GM18951 (cell line): ENCODE data around the gene PHB1.

Source experiments
- POLR2A ChIP-seq: IDR thresholded peaks from 4 replicates; pipeline ENCODE4 v1.6.1; 2011; ENCODE audit warnings: mild to moderate bottlenecking; ENCODE audit not compliant: insufficient read length, insufficient read depth; ENCODE audit errors: extremely low read depth
- in situ Hi-C: fragments of 300-500 bp; cut with MboI; formaldehyde crosslinking; loops from one replicate; pipeline ENCODE4 v1.12.0; 2022; ENCODE audit warnings: low sequenced_read_pairs, mixed read lengths, inconsistent platforms; ENCODE audit not compliant: unreplicated experiment

Gene PHB1

DNA sequence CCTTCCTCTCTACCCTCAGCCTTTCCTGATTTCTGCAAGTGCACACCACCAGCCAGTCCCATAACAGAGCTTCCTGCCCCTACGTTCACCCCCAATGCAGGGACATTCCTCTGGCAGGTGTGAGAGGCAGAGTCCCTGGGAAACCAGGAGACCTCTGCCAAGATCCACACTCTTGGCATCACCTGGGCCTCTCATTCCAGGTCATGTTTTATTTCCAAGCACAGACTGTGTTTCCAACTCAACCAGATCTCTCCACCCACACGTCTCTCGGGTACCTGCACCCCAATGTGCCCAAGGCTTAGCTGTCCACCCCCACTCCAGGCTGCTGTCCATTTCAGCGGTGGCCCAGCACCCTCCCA is 21.0 kb upstream of the PHB1 start:
- TF ChIP-seq POLR2A, result no peak
- in situ Hi-C loops, result loop anchor here (10.0 kb wide), 1 partner anchor 109 kb away; no protein-coding TSS in a partner anchor

DNA sequence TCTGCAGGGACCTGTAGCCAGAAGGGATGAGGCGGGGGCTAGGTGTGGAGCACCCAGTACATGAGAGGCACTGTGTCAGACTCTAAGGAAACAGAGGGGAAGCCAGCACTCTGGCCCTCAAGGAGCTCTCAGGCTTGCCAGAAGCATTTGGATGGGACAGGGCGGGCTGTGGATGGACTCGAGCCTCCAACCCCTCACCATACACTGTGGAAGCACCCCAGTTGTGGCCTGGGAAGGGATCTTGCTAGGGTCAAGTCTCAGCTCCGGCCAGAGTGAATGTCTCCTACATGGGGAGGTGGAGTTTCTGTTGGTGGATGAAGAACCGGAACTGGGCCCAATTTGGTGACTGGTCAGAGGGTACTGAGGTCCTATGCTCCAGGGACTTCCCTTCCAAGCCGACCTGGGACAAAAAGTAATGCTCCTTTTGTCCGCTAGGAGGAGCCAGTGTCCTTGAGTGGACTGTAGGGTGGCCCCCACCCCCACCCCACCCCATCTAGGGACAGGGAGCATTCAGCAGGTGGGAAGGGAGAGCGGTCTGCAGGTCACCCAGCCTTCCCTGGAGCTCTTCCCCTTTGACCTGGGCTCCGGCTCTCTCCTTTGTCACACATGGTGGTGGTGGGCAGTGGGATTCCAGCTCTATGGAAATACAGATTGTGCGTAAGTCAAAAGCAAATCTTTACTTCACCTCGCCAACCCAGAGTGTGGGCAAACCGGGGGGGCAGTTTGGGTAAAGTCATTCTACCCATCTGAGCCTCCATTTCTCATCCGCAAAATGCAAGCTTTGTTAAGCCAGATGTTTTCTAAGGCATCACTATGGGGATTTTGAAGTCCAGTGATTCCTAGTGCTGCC is 20.4 kb upstream of the PHB1 start:
- in situ Hi-C loops, result loop anchor here (10.0 kb wide), 1 partner anchor 110 kb away; no protein-coding TSS in a partner anchor
- no peak for TF ChIP-seq POLR2A

DNA sequence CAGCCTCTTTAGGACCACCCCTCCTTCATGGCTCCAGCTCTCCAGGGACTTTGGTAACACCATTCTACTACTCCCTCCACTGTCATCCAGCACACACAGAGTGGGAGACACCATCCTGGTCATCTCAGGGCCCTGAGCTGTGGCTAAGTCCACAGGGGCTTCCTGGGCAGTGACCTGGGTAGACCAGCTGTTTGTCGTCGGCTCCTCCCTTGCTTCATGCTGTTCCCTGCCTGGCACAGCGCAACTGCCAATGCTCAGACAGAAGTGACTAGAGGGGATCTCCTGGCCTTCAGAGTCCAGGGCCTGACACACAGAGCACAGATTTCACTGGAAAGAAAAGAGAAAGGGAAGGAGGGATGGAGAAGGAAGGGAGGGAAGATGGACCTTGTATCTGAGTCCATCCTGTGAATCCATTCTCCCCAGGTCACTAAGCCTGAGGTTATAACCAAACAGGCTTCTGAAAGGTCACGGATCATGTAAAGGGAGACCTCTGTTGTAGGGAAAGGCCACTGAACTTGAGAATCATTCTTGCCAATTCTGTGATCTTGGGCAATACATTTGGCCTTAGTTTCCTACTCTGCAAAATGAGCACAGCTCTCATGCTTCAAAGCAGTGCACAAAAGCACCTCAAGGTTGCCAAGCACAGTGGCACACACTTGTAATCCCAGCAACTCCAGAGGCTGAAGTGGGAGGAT is 18.5 kb upstream of the PHB1 start:
- TF ChIP-seq POLR2A, result no peak
- in situ Hi-C loops, result loop anchor here (10.0 kb wide), 1 partner anchor 112 kb away; no protein-coding TSS in a partner anchor

- TF ChIP-seq POLR2A, result no peak
- in situ Hi-C loops, result loop anchor here (10.0 kb wide), 1 partner anchor 113 kb away; no protein-coding TSS in a partner anchor
Measured at GRCh38 chr17:49431743-49432142, 17.1 kb upstream of the PHB1 start.

DNA sequence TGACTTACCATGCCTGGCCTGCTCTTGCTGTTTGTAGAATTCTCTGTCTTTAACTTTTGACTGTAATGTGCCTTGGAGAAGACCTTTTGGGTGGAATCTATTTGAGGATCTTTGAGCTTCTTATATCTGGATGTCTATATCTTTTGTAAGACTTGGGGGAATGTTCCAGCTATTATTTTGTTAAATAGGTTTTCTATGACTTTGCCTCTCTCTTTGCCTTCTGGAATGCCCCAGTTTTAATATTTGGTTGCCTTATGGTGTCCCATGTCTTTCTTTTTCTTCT is 10.3 kb upstream of the PHB1 start:
- in situ Hi-C loops, result no loop called here
- no peak for TF ChIP-seq POLR2A

DNA sequence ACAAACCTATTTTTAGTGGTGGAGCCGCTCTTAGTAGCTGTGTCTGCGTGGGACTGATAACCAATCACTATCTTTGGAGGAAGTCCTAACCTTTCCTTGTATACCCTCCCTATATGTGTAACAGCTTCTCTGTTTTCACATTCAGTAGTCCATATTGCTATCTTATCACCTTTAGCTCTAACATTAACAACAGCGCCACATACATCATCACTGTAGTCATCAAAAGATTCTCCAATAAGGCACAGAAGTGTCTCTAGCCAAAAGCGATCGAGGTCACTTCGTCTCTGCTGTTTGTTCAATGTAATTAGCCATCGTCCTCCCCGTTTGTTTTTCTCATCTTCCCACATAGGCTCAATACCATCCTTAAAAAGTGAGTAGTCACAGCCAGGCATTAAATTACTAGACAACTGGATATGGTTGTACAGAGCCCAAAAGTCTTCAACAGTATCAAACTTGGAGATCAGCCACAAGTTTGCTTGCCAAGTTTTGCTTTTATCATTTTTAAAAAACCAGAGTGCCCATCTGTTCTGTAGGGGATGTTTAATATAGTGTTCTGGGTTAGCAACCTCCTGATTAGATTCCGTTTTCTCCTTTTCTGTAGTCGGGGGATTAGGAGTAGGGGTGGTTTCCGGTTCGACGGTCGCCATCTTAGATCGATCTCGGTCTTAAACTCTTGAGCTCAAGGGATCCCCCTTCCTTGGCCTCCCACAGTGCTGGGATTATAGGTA is 9.8 kb upstream of the PHB1 start:
- in situ Hi-C loops, result loop anchor here (25.0 kb wide), 1 partner anchor 288 kb away; the partner anchor contains the start of gene SLC35B1

- in situ Hi-C loops, result loop anchor here (25.0 kb wide), 1 partner anchor 290 kb away; the partner anchor contains the start of gene SLC35B1
- TF ChIP-seq POLR2A, result no peak
Measured at GRCh38 chr17:49422714-49423113, 8.0 kb upstream of the PHB1 start.

GRCh38 chr17:49419761-49420160 is 5.1 kb upstream of the PHB1 start:
- in situ Hi-C loops, result loop anchor here (25.0 kb wide), 1 partner anchor 293 kb away; the partner anchor contains the start of gene SLC35B1

DNA sequence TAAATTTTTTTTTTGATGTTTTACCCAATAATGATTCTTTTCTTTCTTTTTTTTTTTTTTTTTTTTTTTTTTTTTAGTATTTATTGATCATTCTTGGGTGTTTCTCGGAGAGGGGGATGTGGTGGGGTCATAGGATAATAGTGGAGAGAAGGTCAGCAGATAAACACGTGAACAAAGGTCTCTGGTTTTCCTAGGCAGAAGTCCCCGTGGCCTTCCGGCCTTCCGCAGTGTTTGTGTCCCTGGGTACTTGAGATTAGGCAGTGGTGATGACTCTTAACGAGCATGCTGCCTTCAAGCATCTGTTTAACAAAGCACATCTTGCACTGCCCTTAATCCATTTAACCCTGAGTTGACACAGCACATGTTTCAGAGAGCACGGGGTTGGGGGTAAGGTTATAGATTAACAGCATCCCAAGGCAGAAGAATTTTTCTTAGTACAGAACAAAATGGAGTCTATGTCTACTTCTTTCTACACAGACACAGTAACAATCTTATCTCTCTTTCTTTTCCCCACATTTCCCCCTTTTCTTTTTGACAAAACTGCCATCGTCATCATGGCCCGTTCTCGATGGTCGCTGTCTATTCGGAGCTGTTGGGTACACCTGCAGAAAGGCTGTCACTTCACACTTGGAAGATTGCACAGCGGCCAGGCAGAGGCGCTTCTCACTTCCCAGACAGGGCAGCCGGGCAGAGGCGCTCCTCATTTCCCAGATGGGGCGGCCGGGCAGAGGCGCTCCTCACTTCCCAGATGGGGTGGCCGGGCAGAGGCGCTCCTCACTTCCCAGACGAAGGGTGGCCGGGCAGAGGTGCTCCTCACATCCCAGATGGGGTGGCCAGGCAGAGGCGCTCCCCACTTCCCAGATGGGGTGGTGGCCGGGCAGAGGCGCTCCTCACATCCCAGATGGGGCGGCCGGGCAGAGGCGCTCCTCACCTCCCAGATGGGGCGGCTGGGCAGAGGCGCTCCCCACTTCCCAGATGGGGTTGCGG is 4.4 kb upstream of the PHB1 start:
- in situ Hi-C loops, result loop anchor here (25.0 kb wide), 1 partner anchor 293 kb away; the partner anchor contains the start of gene SLC35B1

DNA sequence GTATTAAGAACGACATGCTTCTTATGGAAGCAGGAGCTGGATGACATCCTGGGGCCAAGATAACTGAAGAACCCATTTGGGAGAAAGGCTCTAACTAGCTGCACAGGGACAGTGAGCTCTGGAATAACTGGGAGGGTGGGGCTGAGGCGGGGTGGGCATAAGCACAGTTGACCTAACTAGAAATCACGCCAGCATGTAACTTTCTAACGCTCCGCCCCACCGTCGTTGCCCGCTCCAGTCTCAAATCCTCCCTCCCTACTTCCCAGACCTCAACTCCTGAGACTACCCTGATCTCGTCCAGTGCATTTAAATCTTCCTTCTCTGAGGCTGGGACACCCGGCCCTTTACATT is 436 bp downstream of the PHB1 start:
- no peak for TF ChIP-seq POLR2A
- in situ Hi-C loops, result loop anchor here (25.0 kb wide), 1 partner anchor 298 kb away; the partner anchor contains the start of gene SLC35B1

- no peak for TF ChIP-seq POLR2A
- in situ Hi-C loops, result loop anchor here (25.0 kb wide), 1 partner anchor 303 kb away; the partner anchor contains the start of gene SLC35B1
Measured at GRCh38 chr17:49409066-49409465, 5.6 kb downstream of the PHB1 start.

DNA sequence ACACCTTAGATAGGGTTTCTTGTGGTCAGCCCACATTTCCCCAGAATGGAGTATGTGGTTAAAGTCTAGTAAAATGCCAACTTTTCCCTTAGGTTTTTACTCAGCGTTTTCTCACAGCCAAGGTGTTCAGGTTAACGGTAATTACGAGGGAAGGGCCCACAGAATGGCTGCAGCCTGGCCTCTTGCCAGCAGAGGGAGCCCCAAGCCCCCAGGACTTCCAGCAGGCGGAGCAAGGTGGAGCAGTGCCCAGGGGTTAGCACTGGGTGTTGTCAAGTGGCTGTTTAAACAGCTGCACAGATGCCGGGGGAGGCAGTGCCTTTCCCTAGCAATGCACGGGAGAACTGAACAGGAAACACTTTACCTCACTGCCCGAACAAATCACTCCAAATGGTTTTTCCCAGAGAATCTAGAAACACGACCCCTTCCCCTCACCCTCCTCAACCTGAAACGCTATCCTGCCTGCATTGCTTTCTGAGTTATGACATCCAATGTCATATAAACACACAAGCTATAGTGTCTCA is 6.6 kb downstream of the PHB1 start:
- in situ Hi-C loops, result loop anchor here (25.0 kb wide), 1 partner anchor 304 kb away; the partner anchor contains the start of gene SLC35B1
- TF ChIP-seq POLR2A, result no peak

DNA sequence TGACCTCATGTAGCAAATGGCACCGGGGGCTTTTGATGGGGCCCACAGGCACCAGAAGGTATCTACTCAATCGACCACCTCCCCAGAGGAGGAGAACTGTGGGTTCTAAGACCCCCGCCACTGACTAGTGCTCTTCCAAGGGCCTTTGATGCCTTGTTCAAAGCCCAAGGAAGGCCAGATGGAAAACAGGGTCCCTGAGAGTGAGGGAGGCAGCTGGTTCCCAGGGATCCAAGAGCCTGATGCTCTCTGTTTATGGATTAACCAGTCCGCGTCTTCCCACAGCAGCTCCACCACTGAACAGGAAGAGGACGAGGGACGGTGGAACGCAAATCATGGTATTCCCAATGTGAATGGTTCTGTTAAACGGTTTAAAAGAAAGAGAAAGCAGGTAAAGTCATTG is 7.6 kb downstream of the PHB1 start:
- in situ Hi-C loops, result loop anchor here (25.0 kb wide), 1 partner anchor 305 kb away; the partner anchor contains the start of gene SLC35B1
- no peak for TF ChIP-seq POLR2A
